ENCODE data around the gene BAG5. TPM values are rescaled to one million over a fixed set of nuclear protein-coding genes. Genes with fewer than 3 reads are reported as not detected.

The BAG5 gene
- total RNA-seq, 4 donors from 2014 or later, result 13.8 to 43.6 (median 33.1) TPM

- H3K4me1 ChIP-seq, result no peaks in the 10 kb centered on the region
- H3K4me3 ChIP-seq, result no peak overlapping the region
- H3K27me3 ChIP-seq, result no peaks in the 10 kb centered on the region
- TF ChIP-seq POLR2A (IDR thresholded peaks at IDR 0.05) (no peak), CTCF (IDR thresholded peaks at IDR 0.05) (no peak)
- DNase-seq, result no peak
- H3K9me3 ChIP-seq, result no peaks in the 10 kb centered on the region
- no peaks in the 10 kb centered on the region for H3K36me3 ChIP-seq
- H3K27ac ChIP-seq, result no peak overlapping the region
- intact Hi-C loops (cut with DNase I; ENCODE audit: low total_unique reads), result no loop called here
These were observed 22.0 kb upstream of the BAG5 start for GRCh38 chr14:103584326-103584915.

GRCh38 chr14:103581954-103582703 lies 19.7 kb upstream of the BAG5 start:
- intact Hi-C loops (cut with DNase I; ENCODE audit: low total_unique reads), result no loop called here
- Histone ChIP-seq H3K27ac (no peak overlapping the region), H3K9me3 (no peaks in the 10 kb centered on the region), H3K27me3 (no peaks in the 10 kb centered on the region), H3K36me3 (no peaks in the 10 kb centered on the region), H3K4me1 (no peaks in the 10 kb centered on the region), H3K4me3 (no peak overlapping the region)
- TF ChIP-seq POLR2A (IDR thresholded peaks at IDR 0.05) (no peak), CTCF (IDR thresholded peaks at IDR 0.05) (no peak)
- no peak for DNase-seq

GRCh38 chr14:103581206-103581605 lies 18.7 kb upstream of the BAG5 start:
- Histone ChIP-seq H3K4me1 (peaks cover 0 to 2% of the 10 kb centered on the region in 2 donors), H3K36me3 (no peaks in the 10 kb centered on the region), H3K4me3 (no peak overlapping the region), H3K27me3 (no peaks in the 10 kb centered on the region), H3K27ac (no peak overlapping the region), H3K9me3 (no peaks in the 10 kb centered on the region)
- DNase-seq, result no peak
- TF ChIP-seq CTCF (IDR thresholded peaks at IDR 0.05) (no peak), POLR2A (IDR thresholded peaks at IDR 0.05) (no peak)
- intact Hi-C loops (cut with DNase I; ENCODE audit: low total_unique reads), result no loop called here

- no peaks in the 10 kb centered on the region for H3K36me3 ChIP-seq
- H3K27me3 ChIP-seq, result no peaks in the 10 kb centered on the region
- DNase-seq, result no peak
- H3K4me1 ChIP-seq, result peaks cover 0 to 5% of the 10 kb centered on the region in 2 donors
- intact Hi-C loops (cut with DNase I; ENCODE audit: low total_unique reads), result no loop called here
- no peak overlapping the region for H3K4me3 ChIP-seq
- no peak for TF ChIP-seq CTCF (IDR thresholded peaks at IDR 0.05)
- TF ChIP-seq POLR2A (IDR thresholded peaks at IDR 0.05), result no peak
- no peaks in the 10 kb centered on the region for H3K9me3 ChIP-seq
- no peak overlapping the region for H3K27ac ChIP-seq
These were observed 16.1 kb upstream of the BAG5 start for GRCh38 chr14:103578401-103579075.

Measured in uterus (tissue), 4 donors.